ENCODE data around the gene PPIL3.

Gene PPIL3

GRCh38 chr2:200860092-200860795, 28.6 kb downstream of the PPIL3 start:
- peak; percentile 50 to 58 for DNase-seq

- no peak for DNase-seq
These were observed 32.1 kb downstream of the PPIL3 start for GRCh38 chr2:200856806-200857205.

GRCh38 chr2:200852605-200853004, 36.3 kb downstream of the PPIL3 start:
- no peak for DNase-seq

- no peak for DNase-seq
These were observed 37.3 kb downstream of the PPIL3 start for GRCh38 chr2:200851398-200852248.

GRCh38 chr2:200850512-200851256, 38.2 kb downstream of the PPIL3 start:
- no peak for DNase-seq

GRCh38 chr2:200847939-200848338, 40.9 kb downstream of the PPIL3 start:
- DNase-seq, result no peak

GRCh38 chr2:200847269-200847668, 41.6 kb downstream of the PPIL3 start:
- DNase-seq, result no peak

- no peak for DNase-seq
These were observed 43.1 kb downstream of the PPIL3 start for GRCh38 chr2:200845669-200846325.

- no peak for DNase-seq
These were observed 43.7 kb downstream of the PPIL3 start for GRCh38 chr2:200845194-200845593.

GRCh38 chr2:200843993-200844948, 44.6 kb downstream of the PPIL3 start:
- DNase-seq, result no peak

GRCh38 chr2:200839513-200839912, 49.4 kb downstream of the PPIL3 start:
- no peak for DNase-seq

GRCh38 chr2:200834701-200835100, 54.2 kb downstream of the PPIL3 start:
- DNase-seq, result no peak

GRCh38 chr2:200829258-200829655, 59.6 kb downstream of the PPIL3 start:
- DNase-seq, result no peak

GRCh38 chr2:200828572-200829257, 60.2 kb downstream of the PPIL3 start:
- DNase-seq, result no peak

GRCh38 chr2:200828104-200828503, 60.8 kb downstream of the PPIL3 start:
- DNase-seq, result no peak

- DNase-seq, result no peak
These were observed 67.1 kb downstream of the PPIL3 start for GRCh38 chr2:200821686-200822245.
